HG03342 (cell line): ENCODE measurements around the gene PVR.
"Not testable (repeated sequence)": the region's sequence is repeated elsewhere in the genome, so short reads cannot be mapped to it uniquely, and the experiment has no call there.

Experiments
- ATAC-seq: cut with Tn5 transposase; IDR thresholded peaks from one replicate; pipeline ENCODE4 v1.9.1; 2021; ENCODE audit warnings: mild to moderate bottlenecking, moderate library complexity; ENCODE audit not compliant: unreplicated experiment

Gene PVR

GRCh38 chr19:44645407-44646048 is 1.8 kb downstream of the PVR start:
- no peak for ATAC-seq

GRCh38 chr19:44646049-44646416 is 2.3 kb downstream of the PVR start:
- no peak for ATAC-seq

DNA sequence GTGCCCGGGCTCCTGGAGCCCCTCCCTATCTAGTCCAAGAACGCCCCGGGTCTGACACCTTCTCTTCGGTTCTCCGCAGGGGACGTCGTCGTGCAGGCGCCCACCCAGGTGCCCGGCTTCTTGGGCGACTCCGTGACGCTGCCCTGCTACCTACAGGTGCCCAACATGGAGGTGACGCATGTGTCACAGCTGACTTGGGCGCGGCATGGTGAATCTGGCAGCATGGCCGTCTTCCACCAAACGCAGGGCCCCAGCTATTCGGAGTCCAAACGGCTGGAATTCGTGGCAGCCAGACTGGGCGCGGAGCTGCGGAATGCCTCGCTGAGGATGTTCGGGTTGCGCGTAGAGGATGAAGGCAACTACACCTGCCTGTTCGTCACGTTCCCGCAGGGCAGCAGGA is 3.4 kb downstream of the PVR start:
- ATAC-seq: no peak

DNA sequence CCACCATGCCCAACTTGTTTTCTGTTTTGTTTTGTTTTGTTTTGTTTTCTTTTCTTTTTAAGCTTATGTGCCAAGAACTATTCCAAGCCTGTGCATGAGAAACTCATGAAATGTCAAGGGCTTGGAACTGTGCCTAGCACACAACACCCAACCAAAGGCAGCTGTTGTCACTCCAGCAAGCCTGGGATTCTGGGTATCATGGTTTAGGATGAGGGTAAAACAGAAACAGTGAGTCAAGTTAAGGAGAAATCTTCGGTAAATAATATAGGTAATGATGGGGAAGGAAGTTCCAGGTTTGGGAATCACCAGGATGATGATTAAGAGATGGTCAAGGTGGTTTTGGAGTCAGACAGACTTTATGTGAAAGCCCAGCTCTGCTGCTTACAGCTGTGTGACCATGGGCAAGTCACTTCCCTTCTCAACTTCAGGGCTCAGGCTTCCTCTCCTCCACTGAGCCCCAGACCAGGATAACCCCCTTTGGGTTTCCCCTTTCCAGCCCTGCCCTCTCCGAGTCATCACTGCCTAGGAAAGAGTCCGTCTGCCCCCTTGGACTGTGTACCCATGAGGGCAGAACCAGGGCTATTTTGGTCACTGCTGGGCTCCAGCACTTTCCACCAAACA is 5.0 kb downstream of the PVR start:
- ATAC-seq: no peak

DNA sequence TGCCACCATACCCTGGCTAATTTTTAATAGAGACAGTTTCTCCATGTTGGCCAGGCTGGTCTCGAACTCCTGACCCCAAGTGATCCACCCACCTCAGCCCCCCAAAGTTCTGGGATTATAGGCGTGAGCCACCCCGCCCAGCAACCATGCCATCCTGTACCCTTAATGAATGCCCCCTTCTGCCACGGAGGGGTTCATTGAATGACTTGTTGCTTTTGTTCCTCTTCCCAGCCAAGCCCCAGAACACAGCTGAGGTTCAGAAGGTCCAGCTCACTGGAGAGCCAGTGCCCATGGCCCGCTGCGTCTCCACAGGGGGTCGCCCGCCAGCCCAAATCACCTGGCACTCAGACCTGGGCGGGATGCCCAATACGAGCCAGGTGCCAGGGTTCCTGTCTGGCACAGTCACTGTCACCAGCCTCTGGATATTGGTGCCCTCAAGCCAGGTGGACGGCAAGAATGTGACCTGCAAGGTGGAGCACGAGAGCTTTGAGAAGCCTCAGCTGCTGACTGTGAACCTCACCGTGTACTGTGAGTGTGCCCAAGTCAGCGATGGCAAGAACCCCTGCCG is 6.0 kb downstream of the PVR start:
- no peak for ATAC-seq

GRCh38 chr19:44653343-44653742 is 9.6 kb downstream of the PVR start:
- ATAC-seq: no peak

DNA sequence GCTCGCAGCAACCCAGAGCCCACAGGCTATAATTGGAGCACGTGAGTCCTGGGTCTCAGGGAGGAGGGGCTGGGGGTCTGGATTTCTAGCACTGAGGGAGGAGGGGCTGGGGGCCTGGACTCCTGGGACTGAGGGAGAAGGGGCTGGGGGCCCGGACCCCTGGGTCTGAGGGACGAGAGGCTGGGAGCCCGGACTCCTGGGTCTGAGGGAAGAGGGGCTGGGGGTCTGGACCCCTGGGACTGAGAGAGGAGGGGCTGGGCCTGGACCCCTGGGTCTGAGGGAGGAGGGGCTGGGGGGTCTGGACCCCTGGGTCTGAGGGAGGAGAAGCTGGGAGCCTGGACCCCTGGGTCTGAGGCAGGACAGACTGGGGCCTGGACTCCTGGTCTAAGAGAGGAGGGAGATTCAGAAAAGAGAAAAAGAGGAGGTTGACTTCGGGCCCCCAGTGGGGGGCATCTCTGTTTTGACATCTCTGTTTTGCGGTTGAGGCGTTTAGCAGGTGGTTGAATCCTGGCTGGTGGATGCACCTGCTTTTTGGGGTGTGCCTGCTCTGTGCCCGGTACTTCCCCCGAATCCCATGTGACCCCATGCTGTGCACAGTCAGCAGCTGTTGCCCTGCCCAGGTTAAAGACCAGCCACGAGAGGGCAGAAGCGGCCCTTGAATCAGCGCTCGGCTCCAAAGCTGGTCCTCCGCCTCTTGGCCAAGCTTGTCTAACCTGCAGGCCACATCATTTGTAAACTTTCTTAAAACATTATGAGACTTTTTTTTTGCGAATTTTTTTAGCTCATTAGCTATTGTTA is 10.5 kb downstream of the PVR start:
- no peak for ATAC-seq

- no peak for ATAC-seq
These were observed 13.7 kb downstream of the PVR start for GRCh38 chr19:44657211-44657921.

DNA sequence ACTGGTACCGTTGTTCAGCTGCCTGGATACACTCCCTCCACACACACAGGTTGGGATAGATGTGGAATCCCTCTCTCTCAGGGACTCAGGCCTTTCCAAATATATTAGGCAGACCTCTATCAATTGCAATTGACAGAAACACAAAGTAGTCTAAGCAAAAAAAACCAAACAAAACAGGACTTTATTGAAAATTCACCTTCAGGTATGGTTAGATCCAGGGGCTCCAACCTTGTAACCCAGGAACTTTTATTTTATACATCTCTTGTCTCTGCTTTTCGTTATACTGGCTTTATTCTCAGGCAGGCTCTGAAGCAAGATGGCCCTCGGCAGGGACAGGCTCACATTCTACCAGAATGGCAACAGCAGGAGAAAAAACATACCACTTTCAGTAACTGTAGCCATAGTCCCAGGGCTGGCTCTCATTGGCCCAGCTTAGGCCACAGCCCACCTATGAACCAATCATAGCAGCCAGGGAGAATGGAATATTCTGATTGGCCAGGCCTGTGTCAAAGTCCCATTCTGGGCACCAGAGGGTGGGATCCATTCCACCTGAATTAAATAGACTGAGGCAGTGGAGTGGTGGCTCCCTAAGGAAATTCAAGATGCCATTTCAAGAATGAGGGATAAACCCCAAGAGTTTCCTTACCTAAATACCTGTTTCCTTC is 14.5 kb downstream of the PVR start:
- no peak for ATAC-seq

- ATAC-seq: no peak
These were observed 16.4 kb downstream of the PVR start for GRCh38 chr19:44660081-44660480.

DNA sequence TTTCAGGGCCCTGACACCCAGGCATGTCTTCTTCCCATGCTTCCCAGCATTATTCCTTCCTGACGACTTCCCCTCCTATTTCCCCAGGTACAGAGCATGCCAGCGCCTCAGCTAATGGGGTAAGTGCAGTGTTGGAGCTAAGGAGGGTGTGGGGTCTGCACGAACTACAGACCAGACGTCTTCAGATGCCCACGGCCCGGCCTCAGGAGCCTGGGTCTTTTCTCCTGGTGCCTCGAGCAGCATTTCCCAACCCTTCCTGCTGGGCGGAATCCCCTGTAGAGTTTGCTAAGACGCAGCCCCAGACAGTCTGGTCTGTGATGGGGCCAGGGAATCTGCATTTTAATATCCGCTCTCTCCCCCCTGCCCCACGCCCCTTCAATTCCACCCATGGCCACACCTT is 17.5 kb downstream of the PVR start:
- no peak for ATAC-seq

GRCh38 chr19:44661904-44662303 is 18.2 kb downstream of the PVR start:
- ATAC-seq: no peak

GRCh38 chr19:44662691-44663385 is 19.1 kb downstream of the PVR start:
- no peak for ATAC-seq

- no peak for ATAC-seq
These were observed 20.3 kb downstream of the PVR start for GRCh38 chr19:44663996-44664395.

- ATAC-seq: no peak
These were observed 21.3 kb downstream of the PVR start for GRCh38 chr19:44664976-44665375.

- ATAC-seq: no peak
These were observed 23.3 kb downstream of the PVR start for GRCh38 chr19:44666852-44667556.

DNA sequence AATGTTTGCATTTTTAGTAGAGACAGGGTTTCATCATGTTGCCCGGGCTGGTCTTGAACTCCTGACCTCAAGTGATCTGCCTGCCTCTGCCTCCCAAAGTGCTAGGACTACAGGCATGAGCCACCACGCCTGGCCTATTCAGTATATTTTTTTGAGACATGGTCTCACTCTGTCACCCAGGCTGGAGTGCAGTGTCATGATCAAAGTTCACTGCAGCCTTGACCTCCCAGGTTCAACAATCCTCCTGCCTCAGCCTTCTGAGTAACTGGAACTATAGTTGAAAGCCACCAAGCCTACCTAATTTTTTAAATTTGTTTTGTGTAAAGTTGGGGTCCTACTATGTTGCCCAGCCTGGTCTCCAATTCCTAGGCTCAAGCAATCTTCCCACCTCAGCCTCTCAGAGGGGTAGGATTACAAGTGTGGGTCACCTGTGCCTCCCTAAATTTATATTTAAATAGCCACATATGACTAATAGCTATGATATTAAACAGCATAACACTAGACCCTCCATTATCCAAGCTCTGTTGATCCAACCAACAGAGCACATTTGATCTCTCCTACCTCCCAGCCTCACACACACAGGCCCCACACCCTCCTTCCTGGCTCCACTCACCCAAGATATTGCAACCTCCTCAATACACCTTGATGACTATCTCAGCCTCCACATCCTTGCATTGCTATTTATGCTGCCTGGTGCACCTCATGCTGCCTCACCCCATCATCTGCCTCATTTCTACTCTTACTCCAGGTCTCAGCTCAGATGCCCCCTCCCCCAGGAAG is 25.5 kb downstream of the PVR start:
- no peak for ATAC-seq

GRCh38 chr19:44670027-44670426 is 26.3 kb downstream of the PVR start:
- not testable (repeated sequence) for ATAC-seq

DNA sequence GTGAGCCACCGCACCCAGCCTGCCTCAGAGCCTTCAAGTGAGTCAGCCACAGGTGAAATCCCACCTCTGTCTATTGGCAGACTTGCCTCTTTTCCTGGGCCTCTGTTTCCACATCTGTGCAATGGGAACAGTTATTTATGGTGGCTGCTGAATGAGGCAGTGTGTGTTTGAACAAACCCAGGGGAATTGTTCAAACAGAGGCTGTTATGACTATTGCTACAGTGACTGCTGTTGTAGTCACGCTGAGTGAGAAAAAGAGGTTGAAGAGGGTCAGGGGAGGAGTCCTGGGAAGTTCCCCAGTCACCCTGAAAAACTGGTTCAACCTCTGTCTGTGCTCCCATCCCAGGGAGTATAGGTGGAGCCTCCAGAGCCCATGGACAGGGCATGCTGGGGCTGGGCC is 27.7 kb downstream of the PVR start, which contains the start of gene CEACAM19:
TSS of gene CEACAM19 (plus strand) at position 83 of the 400 bp plus-strand sequence. CDS start 450 bp downstream, outside the sequence.
- ATAC-seq: no peak
